Trophoblast cell (in vitro differentiated cells and primary cell): ENCODE measurements around the gene MACO1.
A peak's percentile ranks its signal among the peaks of the same experiment; 100 is the strongest.

Experiments used
- DNase-seq, 2 donors: peaks; one replicate each; pipeline ENCODE4 v3.0.0-alpha.2; 2016
- H2AFZ ChIP-seq: 2 replicates; pipeline ENCODE4 v1.6.1; 2013; ENCODE audit warnings: low read length, moderate library complexity, mild to moderate bottlenecking; ENCODE audit not compliant: insufficient read depth, poor library complexity
- H2AK5ac ChIP-seq: 2 replicates; pipeline ENCODE4 v1.6.1; 2013; ENCODE audit warnings: mild to moderate bottlenecking, low read length
- H2BK120ac ChIP-seq: 2 replicates; pipeline ENCODE4 v1.6.1; 2013; ENCODE audit warnings: low read length, mild to moderate bottlenecking, moderate library complexity; ENCODE audit not compliant: insufficient read depth, poor library complexity
- H2BK12ac ChIP-seq: 2 replicates; pipeline ENCODE4 v1.6.1; 2013; ENCODE audit warnings: mild to moderate bottlenecking, low read length, moderate library complexity
- H2BK5ac ChIP-seq: 2 replicates; pipeline ENCODE4 v1.6.1; 2013; ENCODE audit warnings: low read length, low read depth, moderate library complexity, mild to moderate bottlenecking; ENCODE audit not compliant: poor library complexity
- H3K14ac ChIP-seq: 2 replicates; pipeline ENCODE4 v1.6.1; 2013; ENCODE audit warnings: mild to moderate bottlenecking, low read length
- H3K18ac ChIP-seq: 2 replicates; pipeline ENCODE4 v1.6.1; 2013; ENCODE audit warnings: mild to moderate bottlenecking, low read length
- H3K23ac ChIP-seq: 2 replicates; pipeline ENCODE4 v1.6.1; 2013; ENCODE audit warnings: low read length
- H3K27ac ChIP-seq: 2 replicates; pipeline ENCODE4 v1.5.1; 2013; ENCODE audit warnings: low read depth, mild to moderate bottlenecking, inconsistent platforms, low read length, moderate library complexity
- H3K27me3 ChIP-seq: 2 replicates; pipeline ENCODE4 v1.6.1; 2013; ENCODE audit warnings: inconsistent platforms, mild to moderate bottlenecking, low read length, moderate library complexity; ENCODE audit not compliant: insufficient read depth
- H3K36me3 ChIP-seq, 2 experiments: 1 replicate in 1 of 2; 2 replicates in 1 of 2; pipeline ENCODE4 v1.6.1; 2013; ENCODE audit warnings: low read length in 2 of 2, mild to moderate bottlenecking in 2 of 2, moderate library complexity in 1 of 2; ENCODE audit not compliant: insufficient read depth in 2 of 2, control insufficient read depth in 1 of 2
- H3K4ac ChIP-seq: 2 replicates; pipeline ENCODE4 v1.6.1; 2013; ENCODE audit warnings: low read depth, mild to moderate bottlenecking, low read length, moderate library complexity
- H3K4me1 ChIP-seq, 2 experiments: 1 replicate in 1 of 2; 2 replicates in 1 of 2; pipeline ENCODE4 v1.6.1; 2013; ENCODE audit warnings: low read length in 2 of 2, mild to moderate bottlenecking in 2 of 2, moderate library complexity in 1 of 2; ENCODE audit not compliant: insufficient read depth in 2 of 2, control insufficient read depth in 1 of 2
- H3K4me2 ChIP-seq: 2 replicates; pipeline ENCODE4 v1.6.1; 2013; ENCODE audit warnings: inconsistent platforms, mild to moderate bottlenecking, low read length, moderate library complexity
- H3K4me3 ChIP-seq: 2 replicates; pipeline ENCODE4 v1.5.1; 2013; ENCODE audit warnings: mild to moderate bottlenecking, low read depth, low read length, inconsistent platforms
- H3K79me1 ChIP-seq: one replicate; pipeline ENCODE4 v1.6.1; 2013; ENCODE audit warnings: low read length
- H3K79me2 ChIP-seq: 2 replicates; pipeline ENCODE4 v1.6.1; 2013; ENCODE audit warnings: low read length, mild to moderate bottlenecking; ENCODE audit not compliant: control insufficient read depth, insufficient read depth, poor library complexity
- H3K9ac ChIP-seq: 2 replicates; pipeline ENCODE4 v1.6.1; 2013; ENCODE audit warnings: mild to moderate bottlenecking, low read length
- H3K9me3 ChIP-seq: 2 replicates; pipeline ENCODE4 v1.6.1; 2013; ENCODE audit warnings: low read depth, mild to moderate bottlenecking, control low read depth, inconsistent platforms, low read length; ENCODE audit not compliant: insufficient read depth
- H4K12ac ChIP-seq: 2 replicates; pipeline ENCODE4 v1.6.1; 2013; ENCODE audit warnings: low read depth, mild to moderate bottlenecking, low read length, moderate library complexity
- H4K8ac ChIP-seq: 2 replicates; pipeline ENCODE4 v1.6.1; 2013; ENCODE audit warnings: low read depth, mild to moderate bottlenecking, low read length, moderate library complexity
- H4K91ac ChIP-seq: one replicate; pipeline ENCODE4 v1.6.1; 2013; ENCODE audit warnings: low read depth, mild to moderate bottlenecking, low read length, moderate library complexity
- WGBS: extraction: QIAGEN DNeasy Blood & Tissue Kit; methylation state at CpG from one replicate; pipeline ENCODE4 v1.1.7; 2013; ENCODE audit warnings: missing lambda C conversion rate; ENCODE audit not compliant: insufficient read length, insufficient coverage; ENCODE audit errors: extremely low coverage; 5-methylcytosine and 5-hydroxymethylcytosine counted together

MACO1 gene

DNA sequence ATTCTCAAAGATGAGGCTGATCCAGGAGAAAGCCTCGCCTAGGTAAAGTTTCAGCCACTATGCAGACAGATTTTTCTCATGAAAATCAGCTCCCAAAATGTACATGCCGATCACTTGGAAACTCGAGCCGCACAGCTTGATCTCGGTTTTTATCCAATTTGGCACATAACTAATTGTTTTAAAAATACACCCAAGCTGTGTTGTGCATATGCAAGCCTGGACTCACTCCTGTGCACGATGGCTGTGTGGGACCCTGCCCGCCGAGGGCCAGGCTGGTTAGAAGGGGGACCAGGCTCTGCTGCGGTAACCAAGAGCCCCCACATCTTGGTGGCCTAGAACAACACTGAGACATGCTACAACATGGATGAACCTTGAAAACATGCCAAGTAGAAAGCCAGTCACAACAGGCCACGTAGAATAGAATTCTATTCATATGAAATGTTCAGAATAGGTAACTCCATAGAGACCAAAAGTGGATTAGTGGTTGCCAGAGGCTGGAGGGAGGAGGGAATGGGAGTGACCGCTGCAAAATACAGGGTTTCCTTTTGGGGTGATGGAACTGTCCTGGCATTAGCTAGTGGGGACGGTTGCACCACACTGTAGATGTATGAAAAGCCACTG lies 96.6 kb downstream of the MACO1 start:
- H3K36me3 ChIP-seq = no peaks in the 10 kb centered on the region
- no peak overlapping the region for H3K4ac ChIP-seq
- no peak overlapping the region for H3K18ac ChIP-seq
- no peak overlapping the region for H3K23ac ChIP-seq
- no peak overlapping the region for H2BK5ac ChIP-seq
- no peak for DNase-seq
- no peak overlapping the region for H4K8ac ChIP-seq
- H2AK5ac ChIP-seq = no peak overlapping the region
- H3K79me2 ChIP-seq = no peaks in the 10 kb centered on the region
- H3K4me2 ChIP-seq = no peak overlapping the region
- H3K14ac ChIP-seq = no peak overlapping the region
- no peak overlapping the region for H3K9ac ChIP-seq
- no peak overlapping the region for H2BK12ac ChIP-seq
- no peak overlapping the region for H4K91ac ChIP-seq
- no peak overlapping the region for H3K27ac ChIP-seq
- H3K4me3 ChIP-seq = no peak overlapping the region
- no peak overlapping the region for H4K12ac ChIP-seq
- H3K27me3 ChIP-seq = no peaks in the 10 kb centered on the region
- H3K4me1 ChIP-seq = no peaks in the 10 kb centered on the region
- H2BK120ac ChIP-seq = no peak overlapping the region
- no CpG with 5 or more reads among the region's 12 CpGs for WGBS
- no peak overlapping the region for H2AFZ ChIP-seq
- no peaks in the 10 kb centered on the region for H3K9me3 ChIP-seq
- no peaks in the 10 kb centered on the region for H3K79me1 ChIP-seq

DNA sequence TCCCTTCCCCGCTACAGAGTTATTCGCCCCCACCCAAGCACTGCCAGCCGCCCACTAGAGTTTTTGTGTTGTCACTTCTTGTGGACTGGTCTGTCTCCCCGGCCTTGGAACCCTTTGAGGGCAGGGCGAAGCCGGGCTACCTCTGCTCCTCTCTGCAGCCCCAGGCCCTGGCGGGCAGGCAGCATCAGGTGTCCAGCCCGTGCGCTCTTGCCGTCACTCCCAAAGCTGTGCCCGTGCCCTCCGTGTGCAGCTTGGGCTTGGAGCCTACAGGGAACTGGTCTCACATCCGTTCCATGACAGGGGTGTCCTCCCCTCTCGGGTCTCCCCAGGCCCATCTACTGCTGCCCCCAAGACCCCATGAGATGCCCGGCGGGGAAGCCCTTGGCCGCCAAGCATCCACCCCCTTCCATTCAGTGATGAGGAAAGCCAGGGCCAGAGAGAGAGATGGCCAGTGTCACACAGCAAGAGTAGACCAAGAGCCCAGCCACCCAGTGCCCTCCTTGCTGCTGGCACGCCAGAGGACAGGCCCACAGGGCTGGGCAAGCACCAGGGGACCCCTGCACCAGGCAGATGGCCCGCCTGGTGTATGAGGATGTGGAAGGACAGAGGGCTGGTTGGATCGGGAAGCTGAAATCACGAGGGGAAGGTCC lies 97.4 kb downstream of the MACO1 start:
- Histone ChIP-seq H3K27me3 (no peaks in the 10 kb centered on the region), H3K4me3 (no peak overlapping the region), H3K79me2 (no peaks in the 10 kb centered on the region), H3K23ac (no peak overlapping the region), H4K91ac (no peak overlapping the region), H2AFZ (no peak overlapping the region), H3K4me1 (no peaks in the 10 kb centered on the region), H3K27ac (no peak overlapping the region), H3K36me3 (no peaks in the 10 kb centered on the region), H2BK5ac (no peak overlapping the region), H3K4ac (no peak overlapping the region), H2BK120ac (no peak overlapping the region), H2AK5ac (no peak overlapping the region), H4K12ac (no peak overlapping the region), H3K9ac (no peak overlapping the region), H4K8ac (no peak overlapping the region), H3K79me1 (no peaks in the 10 kb centered on the region), H3K14ac (no peak overlapping the region), H3K18ac (no peak overlapping the region), H3K9me3 (no peaks in the 10 kb centered on the region), H3K4me2 (no peak overlapping the region), H2BK12ac (no peak overlapping the region)
- DNase-seq = no peak
- no CpG with 5 or more reads among the region's 21 CpGs for WGBS

DNA sequence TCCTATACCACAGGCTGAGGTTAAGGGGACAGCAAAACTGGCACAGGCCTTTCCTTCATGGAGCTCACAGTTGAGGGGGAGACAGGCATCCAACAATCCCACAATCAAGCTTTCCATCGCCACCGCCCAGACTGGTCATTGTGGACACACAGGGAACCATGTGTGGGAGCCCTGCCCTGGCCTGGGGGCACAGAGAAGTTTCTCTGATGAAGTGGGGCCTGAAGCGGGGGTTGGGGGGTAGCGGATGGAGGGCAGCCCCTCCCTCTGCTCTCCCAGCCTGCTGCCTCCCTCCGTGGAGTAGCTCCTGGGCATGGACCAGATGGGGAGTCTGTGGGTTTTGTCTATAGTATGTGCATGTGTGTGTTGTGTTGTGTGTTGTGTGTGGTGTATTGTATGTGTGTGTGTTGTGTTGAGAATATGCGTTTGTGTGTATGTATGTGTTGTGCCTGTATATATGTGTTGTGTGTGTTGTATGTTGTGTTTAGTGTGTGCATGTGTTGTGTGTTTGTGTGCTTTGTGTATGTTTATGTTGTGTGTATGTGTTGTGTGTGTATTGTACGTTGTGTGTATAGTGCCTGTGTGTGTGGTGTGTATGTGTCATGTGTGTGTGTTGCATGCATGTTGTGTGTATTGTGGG lies 98.3 kb downstream of the MACO1 start:
- H2BK5ac ChIP-seq = no peak overlapping the region
- WGBS = 100% methylated on average over 1 of the region's 7 CpGs

DNA sequence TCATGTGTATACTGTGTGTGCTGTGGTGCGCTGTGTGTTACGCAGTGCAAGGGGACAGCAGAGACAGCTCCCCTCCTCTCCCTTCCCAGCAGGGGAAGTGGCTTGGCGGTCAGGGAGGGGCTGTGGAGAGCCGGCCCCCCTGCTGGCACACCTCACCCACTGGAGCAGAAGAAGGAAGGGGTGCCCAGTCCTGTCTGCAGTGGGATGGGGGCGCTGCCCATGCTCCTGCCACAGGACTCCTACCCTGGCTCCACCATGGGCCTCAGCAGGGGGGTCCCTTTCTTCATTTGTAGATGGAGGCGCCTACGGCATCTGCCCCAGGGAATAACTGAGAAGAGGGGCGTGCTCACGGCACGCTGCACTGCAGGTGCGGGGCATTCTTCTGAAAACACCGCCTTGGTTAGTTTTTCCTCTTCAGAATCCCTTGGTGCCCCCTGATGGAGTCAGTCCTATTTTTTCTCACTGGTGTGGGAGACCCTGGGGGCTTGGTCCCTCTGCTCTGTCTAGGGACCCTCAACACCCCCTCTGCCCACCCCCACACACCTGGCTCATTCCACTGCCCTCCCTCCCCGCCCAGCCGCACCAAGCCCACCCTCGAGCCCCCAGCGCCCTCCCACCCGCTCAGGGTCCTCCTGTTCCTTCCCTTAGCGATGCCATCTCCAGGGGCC lies 99.0 kb downstream of the MACO1 start:
- Histone ChIP-seq H2BK120ac (no peak overlapping the region), H3K18ac (no peak overlapping the region), H2BK12ac (no peak overlapping the region), H4K91ac (no peak overlapping the region), H3K23ac (no peak overlapping the region), H3K36me3 (no peaks in the 10 kb centered on the region), H3K14ac (no peak overlapping the region), H3K79me2 (no peaks in the 10 kb centered on the region), H3K79me1 (no peaks in the 10 kb centered on the region), H2AK5ac (no peak overlapping the region), H4K8ac (no peak overlapping the region), H3K27me3 (no peaks in the 10 kb centered on the region), H3K4me1 (no peaks in the 10 kb centered on the region), H3K27ac (no peak overlapping the region), H2BK5ac (no peak overlapping the region), H4K12ac (no peak overlapping the region), H3K9me3 (no peaks in the 10 kb centered on the region), H3K9ac (no peak overlapping the region), H3K4me3 (no peak overlapping the region), H3K4me2 (no peak overlapping the region), H3K4ac (no peak overlapping the region), H2AFZ (no peak overlapping the region)
- no CpG with 5 or more reads among the region's 18 CpGs for WGBS
- peak; percentile 25 to 31 for DNase-seq

More for the DNA sequence above, 98.3 kb downstream of the MACO1 start:
- H3K36me3 ChIP-seq = no peaks in the 10 kb centered on the region
- no peak overlapping the region for H3K4ac ChIP-seq
- H2BK120ac ChIP-seq = no peak overlapping the region
- peak overlapping the region; percentile 14 for H3K23ac ChIP-seq
- H3K9ac ChIP-seq = no peak overlapping the region
- H3K4me3 ChIP-seq = no peak overlapping the region
- no peaks in the 10 kb centered on the region for H3K79me1 ChIP-seq
- no peak overlapping the region for H3K14ac ChIP-seq
- H3K18ac ChIP-seq = no peak overlapping the region
- no peak overlapping the region for H2AK5ac ChIP-seq
- no peak overlapping the region for H3K27ac ChIP-seq
- no peaks in the 10 kb centered on the region for H3K4me1 ChIP-seq
- no peaks in the 10 kb centered on the region for H3K9me3 ChIP-seq
- H4K8ac ChIP-seq = no peak overlapping the region
- no peak overlapping the region for H2BK12ac ChIP-seq
- no peak for DNase-seq
- H4K12ac ChIP-seq = no peak overlapping the region
- no peak overlapping the region for H2AFZ ChIP-seq
- H3K27me3 ChIP-seq = no peaks in the 10 kb centered on the region
- no peaks in the 10 kb centered on the region for H3K79me2 ChIP-seq
- H3K4me2 ChIP-seq = no peak overlapping the region
- no peak overlapping the region for H4K91ac ChIP-seq
